MV-4-11 (cell line): ENCODE measurements around the gene NEMF.
"Not testable (repeated sequence)": the region's sequence is repeated elsewhere in the genome, so short reads cannot be mapped to it uniquely, and the experiment has no call there.

Experiments
- DNase-seq: peaks from one replicate; lab custom pipeline; 2025; lab: John Stamatoyannopoulos, UW

NEMF gene

DNA sequence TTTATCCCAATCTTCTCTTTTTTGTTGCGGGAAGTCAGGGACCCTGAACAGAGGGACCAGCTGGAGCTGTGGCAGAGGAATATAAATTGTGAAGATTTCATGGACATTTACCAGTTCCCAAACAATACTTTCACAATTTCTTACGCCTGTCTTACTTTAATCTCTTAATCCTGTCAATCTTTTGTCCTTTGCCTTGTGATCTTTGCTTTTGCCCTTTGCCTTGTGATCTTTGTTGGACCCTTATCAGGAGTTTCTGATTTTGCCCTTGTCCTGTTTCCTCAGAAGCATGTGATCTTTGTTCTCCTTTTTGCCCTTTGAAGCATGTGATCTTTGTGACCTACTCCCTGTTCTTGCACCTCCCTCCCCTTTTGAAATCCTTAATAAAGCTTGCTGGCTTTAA is 36.5 kb downstream of the NEMF start:
- not testable (repeated sequence) for DNase-seq

DNA sequence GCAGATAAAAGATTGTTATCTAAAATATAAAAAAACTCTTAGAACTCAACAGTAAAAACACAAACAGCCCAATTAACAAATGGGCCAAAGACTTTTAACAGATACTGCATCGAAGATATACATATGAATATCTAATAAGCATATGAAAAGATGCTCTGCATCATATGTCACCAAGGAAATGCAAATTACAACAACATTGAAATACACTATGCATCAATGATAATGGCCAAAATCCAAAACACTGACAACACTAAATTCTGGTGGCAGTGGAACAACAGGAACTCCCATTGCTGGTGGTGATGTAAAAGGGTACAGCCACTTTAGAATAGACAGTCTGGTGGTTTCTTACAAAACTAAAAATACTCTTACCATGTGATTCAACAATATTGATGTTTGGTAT is 43.8 kb downstream of the NEMF start:
- no peak for DNase-seq

GRCh38 chr14:49796025-49796424 is 56.6 kb downstream of the NEMF start:
- DNase-seq: no peak

GRCh38 chr14:49792618-49793017 is 60.0 kb downstream of the NEMF start:
- no peak for DNase-seq

DNA sequence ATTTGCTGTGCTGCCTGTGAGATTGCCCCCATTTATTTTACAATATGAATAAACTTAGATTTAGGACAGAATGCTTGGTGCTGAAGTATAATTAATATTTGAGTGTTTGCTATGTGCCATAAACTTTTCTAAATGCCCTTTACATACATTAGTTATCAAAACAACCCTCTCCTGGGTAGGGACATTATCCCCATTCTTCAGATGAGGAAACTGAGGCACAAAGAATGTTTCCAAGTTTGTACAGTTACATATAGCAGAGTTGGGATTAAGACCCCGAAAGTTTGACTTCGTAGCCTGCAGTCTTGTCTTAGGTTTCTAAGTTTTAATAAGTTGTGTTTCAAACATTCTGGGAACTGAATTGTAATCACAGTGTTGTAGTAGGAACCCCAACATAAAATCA is 66.3 kb downstream of the NEMF start:
- no peak for DNase-seq

- DNase-seq: no peak
Measured at GRCh38 chr14:49783394-49784014, 69.1 kb downstream of the NEMF start.

DNA sequence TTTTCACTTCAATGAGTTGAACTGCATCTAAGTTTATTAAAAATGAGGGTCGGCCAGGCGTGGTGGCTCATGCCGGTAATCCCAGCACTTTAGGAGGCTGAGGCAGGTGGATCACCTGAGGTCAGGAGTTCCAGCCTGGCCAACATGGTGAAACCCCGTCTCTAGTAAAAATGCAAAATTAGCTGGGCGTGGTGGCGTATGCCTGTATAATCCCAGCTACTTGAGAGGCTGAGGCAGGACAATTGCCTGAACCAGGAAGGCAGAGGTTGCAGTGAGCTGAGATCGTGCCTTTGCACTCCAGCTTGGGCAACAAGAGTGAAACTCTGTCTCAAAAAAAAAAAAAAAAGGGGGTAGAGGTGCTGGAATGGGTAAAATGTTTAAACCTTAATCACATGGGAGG is 71.5 kb downstream of the NEMF start:
- DNase-seq: not testable (repeated sequence)

GRCh38 chr14:49778421-49778820 is 74.2 kb downstream of the NEMF start:
- no peak for DNase-seq

GRCh38 chr14:49774106-49774505 is 78.5 kb downstream of the NEMF start:
- no peak for DNase-seq

GRCh38 chr14:49771691-49772090 is 80.9 kb downstream of the NEMF start:
- DNase-seq: not testable (repeated sequence)

- DNase-seq: no peak
Measured at GRCh38 chr14:49770212-49770817, 82.3 kb downstream of the NEMF start.

- DNase-seq: peak; percentile 10
Measured at GRCh38 chr14:49769581-49770211, 82.9 kb downstream of the NEMF start.

DNA sequence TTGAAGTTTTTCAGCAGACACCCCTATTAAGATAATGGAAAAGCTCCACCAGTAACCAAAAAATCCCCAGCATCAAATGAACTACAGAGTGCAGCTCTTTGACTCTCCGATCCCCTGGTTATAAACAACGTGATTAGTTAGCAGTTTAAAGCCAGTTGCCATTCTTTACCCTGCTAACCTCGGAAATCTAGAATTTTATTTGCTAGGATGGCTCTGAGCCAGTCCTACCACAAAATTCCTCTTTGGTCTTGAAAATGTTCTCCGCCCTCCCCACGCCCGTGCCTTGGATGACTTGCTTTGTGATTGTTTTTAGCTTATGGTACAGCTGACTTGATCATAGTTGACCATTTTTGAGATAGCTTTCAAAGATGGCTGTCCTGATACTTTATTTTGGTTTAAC is 83.4 kb downstream of the NEMF start:
- DNase-seq: no peak

DNA sequence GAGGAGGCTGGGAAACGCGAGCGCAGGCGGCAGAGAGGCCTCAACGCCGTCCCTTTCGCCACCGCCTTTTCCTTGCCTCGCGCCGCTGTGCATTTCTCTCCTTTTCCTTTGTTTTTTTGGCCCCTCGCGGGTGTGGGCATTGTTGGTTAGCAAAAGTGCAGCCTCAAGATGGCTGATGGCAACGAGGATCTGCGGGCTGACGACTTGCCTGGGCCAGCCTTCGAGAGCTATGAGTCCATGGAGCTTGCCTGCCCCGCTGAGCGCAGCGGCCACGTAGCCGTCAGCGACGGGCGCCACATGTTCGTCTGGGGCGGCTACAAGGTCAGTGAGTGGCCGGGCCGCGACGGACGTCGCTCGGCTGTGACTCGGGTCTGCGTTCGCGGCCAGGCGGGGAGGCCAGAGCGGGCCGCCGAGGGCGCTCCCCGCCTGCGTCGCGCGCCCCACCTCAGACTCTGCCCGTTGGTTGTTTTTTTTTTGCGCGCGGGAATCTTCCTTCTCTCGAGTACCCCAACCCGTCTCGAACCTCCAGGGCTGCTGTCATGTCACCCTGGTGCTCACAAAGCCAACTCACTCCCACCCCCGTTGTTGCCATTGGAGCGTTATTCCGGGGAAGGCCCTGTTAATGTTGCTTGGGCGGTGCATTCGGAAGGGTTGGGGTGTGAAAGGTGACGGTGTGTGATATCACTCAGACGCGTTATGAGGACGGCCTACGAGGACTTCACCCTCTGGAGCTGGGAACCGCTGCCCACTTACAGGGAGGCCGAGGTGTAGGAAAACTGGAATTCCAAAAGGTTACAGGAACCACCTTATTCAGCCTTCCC is 84.1 kb downstream of the NEMF start:
- DNase-seq: peak; percentile 32

- peak; percentile 71 for DNase-seq
Measured at GRCh38 chr14:49767571-49768300, 84.9 kb downstream of the NEMF start, which contains the start of gene KLHDC2. Gene KLHDC2, plus strand, starts transcription at chr14:49768153. Its CDS starts 316 bp downstream, at chr14:49768469.

- no peak for DNase-seq
Measured at GRCh38 chr14:49767270-49767570, 85.4 kb downstream of the NEMF start.

GRCh38 chr14:49766839-49767238 is 85.7 kb downstream of the NEMF start:
- DNase-seq: no peak

- DNase-seq: no peak
Measured at GRCh38 chr14:49761839-49762551, 90.6 kb downstream of the NEMF start.

DNA sequence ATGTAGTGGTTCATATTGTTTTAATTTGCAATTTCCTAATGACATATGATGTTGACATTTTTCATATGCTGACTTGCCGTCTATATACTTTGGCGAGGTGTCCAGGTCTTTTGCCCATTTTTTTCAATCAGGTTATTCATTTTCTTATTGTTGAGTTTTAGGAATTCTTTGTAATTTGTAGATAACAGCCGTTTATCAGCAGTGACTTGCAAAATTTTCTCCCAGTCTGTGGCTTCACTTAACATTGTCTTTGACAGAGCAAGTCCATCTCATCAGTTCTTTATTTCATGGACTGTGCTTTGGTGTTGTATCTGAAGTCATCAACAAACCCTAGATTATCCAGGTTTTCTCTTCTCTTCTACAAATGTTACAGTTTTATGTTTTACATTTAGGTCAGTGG is 97.2 kb downstream of the NEMF start:
- no peak for DNase-seq

DNA sequence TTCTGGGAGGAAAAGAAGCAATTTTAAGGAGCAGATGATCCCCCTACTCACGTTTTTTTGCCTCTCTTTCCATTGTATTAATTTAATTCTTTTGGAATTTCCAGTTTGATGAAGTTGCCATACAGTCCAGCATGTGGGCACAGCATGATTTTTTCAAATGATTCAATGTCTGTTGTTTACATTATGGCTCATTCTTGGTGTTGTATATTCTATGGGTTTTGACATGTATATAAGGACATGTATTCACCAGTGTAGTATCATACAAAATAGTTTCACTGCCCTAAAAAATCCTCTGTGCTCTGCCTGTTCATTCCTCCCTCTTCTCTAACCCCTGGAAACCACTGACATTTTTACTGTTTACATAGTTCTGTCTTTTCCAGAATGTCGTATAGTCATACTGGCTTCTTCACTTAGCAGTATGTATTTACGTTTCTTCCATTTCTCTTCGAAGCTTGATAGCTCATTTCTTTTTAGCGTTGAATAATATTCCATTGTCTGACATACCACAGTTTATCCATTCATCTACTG is 98.0 kb downstream of the NEMF start:
- no peak for DNase-seq

GRCh38 chr14:49746476-49746875 is 106.1 kb downstream of the NEMF start:
- DNase-seq: not testable (repeated sequence)
